Esophagus muscularis mucosa (tissue), 4 donors: ENCODE measurements around the gene ITPR2. TPM values are rescaled to one million over a fixed set of nuclear protein-coding genes. Genes with fewer than 3 reads are reported as not detected.

Experiments used
- DNase-seq: peaks from one replicate; pipeline ENCODE4 v3.0.0-alpha.2; 2017; ENCODE audit errors: extremely low spot score
- H3K27ac ChIP-seq, 4 donors: fragments of 200-600 bp; sonication (generic); replicated peaks in 1 of 4; 1 replicate in 3 of 4; 2 replicates in 1 of 4; pipeline ENCODE4 v1.5.1; 2016 to 2019; ENCODE audit warnings: mild to moderate bottlenecking in 1 of 4
- H3K27me3 ChIP-seq, 4 donors: fragments of 200-600 bp; sonication (generic); one replicate each; pipeline versions ENCODE4 v1.5.1 to v1.6.0; 2016 to 2019
- H3K36me3 ChIP-seq, 4 donors: fragments of 200-600 bp; sonication (generic); one replicate each; pipeline ENCODE4 v1.5.1; 2016 to 2019
- H3K4me1 ChIP-seq, 4 donors: fragments of 200-600 bp; sonication (generic); one replicate each; pipeline ENCODE4 v1.5.1; 2016 to 2019
- H3K4me3 ChIP-seq, 4 donors: fragments of 200-600 bp; sonication (generic); 1 replicate in 2 of 4; 2 replicates in 2 of 4; pipeline ENCODE4 v1.5.1; 2016 to 2019; ENCODE audit warnings: mild to moderate bottlenecking in 4 of 4, moderate library complexity in 1 of 4
- H3K9me3 ChIP-seq, 4 donors: fragments of 200-600 bp; sonication (generic); 1 replicate in 3 of 4; 2 replicates in 1 of 4; pipeline ENCODE4 v1.5.1; 2016 to 2019
- CTCF ChIP-seq, 3 experiments: fragments of 200-600 bp in 2 of 3; fragments of 450-650 bp in 1 of 3; sonication (generic) in 2 of 3; IDR thresholded peaks; one replicate each; pipeline ENCODE4 v1.5.1; 2017 to 2019; ENCODE audit warnings: antibody characterized with exemption in 3 of 3, mild to moderate bottlenecking in 2 of 3, moderate library complexity in 1 of 3
- EP300 ChIP-seq: sonication (generic); formaldehyde crosslinking; IDR thresholded peaks from one replicate; pipeline ENCODE4 v1.6.1; 2017; ENCODE audit warnings: antibody characterized with exemption
- POLR2A ChIP-seq: fragments of 450-650 bp; IDR thresholded peaks from one replicate; pipeline ENCODE4 v1.6.1; 2017; ENCODE audit warnings: antibody characterized with exemption, moderate library complexity, mild to moderate bottlenecking, low read depth
- POLR2AphosphoS5 ChIP-seq, 2 donors: sonication (generic); formaldehyde crosslinking; IDR thresholded peaks; one replicate each; pipeline ENCODE4 v1.6.1; 2017; ENCODE audit warnings: antibody characterized with exemption in 2 of 2
- WGBS: methylation state at CpG from one replicate; pipeline ENCODE4 v1.1.5; 2018; 5-methylcytosine and 5-hydroxymethylcytosine counted together
- intact Hi-C: fragments of 100-400 bp; cut with DNase I; formaldehyde crosslinking; loops from one replicate; pipeline ENCODE4 v1.15.1; 2023
- total RNA-seq, 4 donors: library from RNA; depleted of rRNA; stranded (reverse); fragments of >200 nt; gene quantifications; one replicate each; pipeline versions ENCODE4 v1.1.0 to v1.2.1, GENCODE V29; 2016

The ITPR2 gene
- total RNA-seq, 4 donors from 2014 or later, result 23.7 to 26.6 (median 25.4) TPM

GRCh38 chr12:26736563-26737486 is 96.2 kb downstream of the ITPR2 start:
- no peak for TF ChIP-seq POLR2A
- TF ChIP-seq CTCF (IDR thresholded peaks at IDR 0.05), result no peak
- TF ChIP-seq EP300, result no peak
- TF ChIP-seq POLR2AphosphoS5 (IDR thresholded peaks at IDR 0.05), result no peak
- Histone ChIP-seq H3K27me3 (no peaks in the 10 kb centered on the region), H3K27ac (no peak overlapping the region), H3K36me3 (no peaks in the 10 kb centered on the region), H3K9me3 (peaks cover 0 to 4% (median 0%) of the 10 kb centered on the region in 4 donors), H3K4me1 (peaks cover 0 to 25% (median 22%) of the 10 kb centered on the region in 4 donors), H3K4me3 (no peak overlapping the region)
- WGBS, result 92% methylated on average over 16 of the region's 16 CpGs
- intact Hi-C loops, result no loop called here
- DNase-seq, result no peak

GRCh38 chr12:26735249-26735639 is 97.8 kb downstream of the ITPR2 start:
- Histone ChIP-seq H3K4me1 (peaks cover 0 to 19% (median 13%) of the 10 kb centered on the region in 4 donors), H3K9me3 (peaks cover 0 to 4% (median 0%) of the 10 kb centered on the region in 4 donors), H3K36me3 (no peaks in the 10 kb centered on the region), H3K4me3 (no peak overlapping the region), H3K27me3 (no peaks in the 10 kb centered on the region), H3K27ac (no peak overlapping the region)
- TF ChIP-seq EP300 (no peak), POLR2A (no peak), POLR2AphosphoS5 (IDR thresholded peaks at IDR 0.05) (no peak), CTCF (IDR thresholded peaks at IDR 0.05) (no peak)
- no peak for DNase-seq
- intact Hi-C loops, result no loop called here
- 79% methylated on average over 1 of the region's 1 CpG for WGBS

GRCh38 chr12:26734510-26735248 is 98.3 kb downstream of the ITPR2 start:
- Histone ChIP-seq H3K27me3 (no peaks in the 10 kb centered on the region), H3K36me3 (no peaks in the 10 kb centered on the region), H3K9me3 (peaks cover 0 to 4% (median 0%) of the 10 kb centered on the region in 4 donors), H3K4me3 (no peak overlapping the region), H3K27ac (no peak overlapping the region), H3K4me1 (peaks cover 0 to 21% (median 13%) of the 10 kb centered on the region in 4 donors)
- WGBS, result 91% methylated on average over 8 of the region's 8 CpGs
- no peak for TF ChIP-seq CTCF (IDR thresholded peaks at IDR 0.05)
- no peak for TF ChIP-seq POLR2AphosphoS5 (IDR thresholded peaks at IDR 0.05)
- TF ChIP-seq EP300, result no peak
- no peak for TF ChIP-seq POLR2A
- no peak for DNase-seq
- intact Hi-C loops, result no loop called here

- Histone ChIP-seq H3K27ac (no peak overlapping the region), H3K9me3 (no peaks in the 10 kb centered on the region), H3K4me3 (no peak overlapping the region), H3K4me1 (peaks cover 0 to 23% (median 19%) of the 10 kb centered on the region in 4 donors), H3K36me3 (no peaks in the 10 kb centered on the region), H3K27me3 (no peaks in the 10 kb centered on the region)
- TF ChIP-seq POLR2AphosphoS5 (IDR thresholded peaks at IDR 0.05) (no peak), POLR2A (no peak), EP300 (no peak), CTCF (IDR thresholded peaks at IDR 0.05) (no peak)
- intact Hi-C loops, result no loop called here
- no peak for DNase-seq
- 90% methylated on average over 6 of the region's 6 CpGs for WGBS
Measured at GRCh38 chr12:26732005-26732908, 100.7 kb downstream of the ITPR2 start.
